ENCODE data around the gene TRRAP. TPM values are rescaled to one million over a fixed set of nuclear protein-coding genes. Genes with fewer than 3 reads are reported as not detected.

Gene TRRAP
- polyA plus RNA-seq, 1 donor from 2014 or later: 12.9 TPM

GRCh38 chr7:99030457-99030856 lies 152.1 kb downstream of the TRRAP start:
- Histone ChIP-seq H3K9me3 (ENCODE audit: low read length) (no peaks in the 10 kb centered on the region), H3K27ac (ENCODE audit: low read length) (no peak overlapping the region), H3K9ac (ENCODE audit: low read length) (no peak overlapping the region), H3K4me3 (ENCODE audit: low read length) (no peak overlapping the region), H2AFZ (ENCODE audit: low read depth, low read length) (no peak overlapping the region), H3K36me3 (ENCODE audit: insufficient read depth, low read length) (peaks cover 17% of the 10 kb centered on the region), H4K20me1 (ENCODE audit: insufficient read depth) (no peaks in the 10 kb centered on the region), H3F3A (ENCODE audit: insufficient read depth, low read length, poor library complexity, severe bottlenecking) (no peaks in the 10 kb centered on the region), H3K4me2 (ENCODE audit: low read length) (no peak overlapping the region), H3K79me2 (replicated peaks; ENCODE audit: insufficient read depth, low read length) (no peaks in the 10 kb centered on the region), H3K27me3 (ENCODE audit: insufficient read depth, low read depth, low read length) (no peaks in the 10 kb centered on the region), H3K9me2 (ENCODE audit: insufficient read depth, low read length) (no peaks in the 10 kb centered on the region)
- no peak for TF ChIP-seq SMC3 (conservative IDR thresholded peaks at IDR 0.05; ENCODE audit: poor library complexity)
- TF ChIP-seq REST (IDR thresholded peaks at IDR 0.05; ENCODE audit: borderline replicate concordance): no peak
- no peak for TF ChIP-seq POLR2AphosphoS5 (IDR thresholded peaks at IDR 0.05)
- no peak for TF ChIP-seq EP300 (conservative IDR thresholded peaks at IDR 0.05; ENCODE audit: poor library complexity, severe bottlenecking)
- no peak for TF ChIP-seq EZH2 (IDR thresholded peaks at IDR 0.05; ENCODE audit: borderline replicate concordance, insufficient read depth, low read length, poor library complexity, severe bottlenecking)
- TF ChIP-seq MXI1 (conservative IDR thresholded peaks at IDR 0.05; ENCODE audit: poor library complexity, severe bottlenecking): no peak
- TF ChIP-seq TAF1 (IDR thresholded peaks at IDR 0.05; ENCODE audit: low read depth): no peak
- no peak for TF ChIP-seq CTCF (IDR thresholded peaks at IDR 0.05; ENCODE audit: poor library complexity, severe bottlenecking)
- no peak for TF ChIP-seq RAD21 (conservative IDR thresholded peaks at IDR 0.05)

- no peak for TF ChIP-seq POLR2AphosphoS5 (IDR thresholded peaks at IDR 0.05)
- TF ChIP-seq CTCF (IDR thresholded peaks at IDR 0.05; ENCODE audit: poor library complexity, severe bottlenecking): no peak
- no peak for TF ChIP-seq RAD21 (conservative IDR thresholded peaks at IDR 0.05)
- TF ChIP-seq MXI1 (conservative IDR thresholded peaks at IDR 0.05; ENCODE audit: poor library complexity, severe bottlenecking): no peak
- TF ChIP-seq EP300 (conservative IDR thresholded peaks at IDR 0.05; ENCODE audit: poor library complexity, severe bottlenecking): no peak
- TF ChIP-seq EZH2 (IDR thresholded peaks at IDR 0.05; ENCODE audit: borderline replicate concordance, insufficient read depth, low read length, poor library complexity, severe bottlenecking): no peak
- no peak for TF ChIP-seq SMC3 (conservative IDR thresholded peaks at IDR 0.05; ENCODE audit: poor library complexity)
- TF ChIP-seq REST (IDR thresholded peaks at IDR 0.05; ENCODE audit: borderline replicate concordance): no peak
- no peak for TF ChIP-seq TAF1 (IDR thresholded peaks at IDR 0.05; ENCODE audit: low read depth)
- no peak overlapping the region for H3K4me2 ChIP-seq (ENCODE audit: low read length)
- no peaks in the 10 kb centered on the region for H3K9me2 ChIP-seq (ENCODE audit: insufficient read depth, low read length)
- H3K79me2 ChIP-seq (replicated peaks; ENCODE audit: insufficient read depth, low read length): no peaks in the 10 kb centered on the region
- no peaks in the 10 kb centered on the region for H3F3A ChIP-seq (ENCODE audit: insufficient read depth, low read length, poor library complexity, severe bottlenecking)
- H2AFZ ChIP-seq (ENCODE audit: low read depth, low read length): no peak overlapping the region
- H4K20me1 ChIP-seq (ENCODE audit: insufficient read depth): no peaks in the 10 kb centered on the region
- H3K27me3 ChIP-seq (ENCODE audit: insufficient read depth, low read depth, low read length): no peaks in the 10 kb centered on the region
- H3K4me3 ChIP-seq (ENCODE audit: low read length): no peak overlapping the region
- no peak overlapping the region for H3K27ac ChIP-seq (ENCODE audit: low read length)
- no peak overlapping the region for H3K9ac ChIP-seq (ENCODE audit: low read length)
- H3K36me3 ChIP-seq (ENCODE audit: insufficient read depth, low read length): peaks cover 17% of the 10 kb centered on the region
- no peaks in the 10 kb centered on the region for H3K9me3 ChIP-seq (ENCODE audit: low read length)
Observed at GRCh38 chr7:99030951-99031350, 152.6 kb downstream of the TRRAP start.

All from neural cell (in vitro differentiated cells).